Measurements from ENCODE around the gene ARHGEF5. TPM values are rescaled to one million over a fixed set of nuclear protein-coding genes. Genes with fewer than 3 reads are reported as not detected.
"Not testable (repeated sequence)": the region's sequence is repeated elsewhere in the genome, so short reads cannot be mapped to it uniquely, and the experiment has no call there.

Gene ARHGEF5
- total RNA-seq, 1 donor from 2014 or later: 4.1 TPM

DNA sequence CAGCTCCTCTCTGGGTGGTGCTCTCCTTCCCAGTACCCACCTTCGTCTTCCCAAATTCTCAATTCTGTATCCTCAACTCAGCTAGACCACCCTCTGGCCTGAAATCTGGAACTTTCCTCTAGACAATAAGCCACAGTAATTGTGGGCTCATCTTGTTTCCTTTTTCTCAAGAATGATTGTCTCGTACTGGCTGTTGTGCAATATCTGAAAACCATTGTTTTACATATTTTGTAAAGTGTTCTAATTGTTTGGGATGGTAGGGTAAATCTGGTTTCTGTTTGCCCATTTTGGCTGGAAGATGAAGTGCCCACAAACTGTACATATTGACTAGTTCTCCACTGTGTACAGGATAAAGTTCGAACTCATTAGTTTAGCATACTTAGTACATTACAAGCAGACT is 59.6 kb downstream of the ARHGEF5 start:
- Mint-ChIP-seq H3K9me3 (ENCODE audit: unreplicated experiment) (peaks cover 6% of the 10 kb centered on the region), H3K36me3 (ENCODE audit: unreplicated experiment) (no peaks in the 10 kb centered on the region), H3K27me3 (ENCODE audit: unreplicated experiment) (peaks cover 7% of the 10 kb centered on the region), H3K4me3 (ENCODE audit: unreplicated experiment) (no peak overlapping the region), H3K27ac (ENCODE audit: unreplicated experiment) (no peak overlapping the region), H3K4me1 (ENCODE audit: unreplicated experiment) (no peaks in the 10 kb centered on the region)
- TF ChIP-seq, protein P1, sequence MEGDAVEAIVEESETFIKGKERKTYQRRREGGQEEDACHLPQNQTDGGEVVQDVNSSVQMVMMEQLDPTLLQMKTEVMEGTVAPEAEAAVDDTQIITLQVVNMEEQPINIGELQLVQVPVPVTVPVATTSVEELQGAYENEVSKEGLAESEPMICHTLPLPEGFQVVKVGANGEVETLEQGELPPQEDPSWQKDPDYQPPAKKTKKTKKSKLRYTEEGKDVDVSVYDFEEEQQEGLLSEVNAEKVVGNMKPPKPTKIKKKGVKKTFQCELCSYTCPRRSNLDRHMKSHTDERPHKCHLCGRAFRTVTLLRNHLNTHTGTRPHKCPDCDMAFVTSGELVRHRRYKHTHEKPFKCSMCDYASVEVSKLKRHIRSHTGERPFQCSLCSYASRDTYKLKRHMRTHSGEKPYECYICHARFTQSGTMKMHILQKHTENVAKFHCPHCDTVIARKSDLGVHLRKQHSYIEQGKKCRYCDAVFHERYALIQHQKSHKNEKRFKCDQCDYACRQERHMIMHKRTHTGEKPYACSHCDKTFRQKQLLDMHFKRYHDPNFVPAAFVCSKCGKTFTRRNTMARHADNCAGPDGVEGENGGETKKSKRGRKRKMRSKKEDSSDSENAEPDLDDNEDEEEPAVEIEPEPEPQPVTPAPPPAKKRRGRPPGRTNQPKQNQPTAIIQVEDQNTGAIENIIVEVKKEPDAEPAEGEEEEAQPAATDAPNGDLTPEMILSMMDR (IDR thresholded peaks at IDR 0.05): no peak
- no peak for DNase-seq (ENCODE audit: extremely low spot score, unreplicated experiment)

GRCh38 chr7:144415858-144416257 is 60.7 kb downstream of the ARHGEF5 start:
- Mint-ChIP-seq H3K4me1 (ENCODE audit: unreplicated experiment) (no peaks in the 10 kb centered on the region), H3K4me3 (ENCODE audit: unreplicated experiment) (no peak overlapping the region), H3K27me3 (ENCODE audit: unreplicated experiment) (peaks cover under 1% of the 10 kb centered on the region), H3K36me3 (ENCODE audit: unreplicated experiment) (no peaks in the 10 kb centered on the region), H3K27ac (ENCODE audit: unreplicated experiment) (no peak overlapping the region), H3K9me3 (ENCODE audit: unreplicated experiment) (peaks cover 8% of the 10 kb centered on the region)
- no peak for DNase-seq (ENCODE audit: extremely low spot score, unreplicated experiment)
- TF ChIP-seq, protein P1 (IDR thresholded peaks at IDR 0.05): no peak

- H3K9me3 Mint-ChIP-seq (ENCODE audit: unreplicated experiment): peaks cover 8% of the 10 kb centered on the region
- no peaks in the 10 kb centered on the region for H3K36me3 Mint-ChIP-seq (ENCODE audit: unreplicated experiment)
- H3K27ac Mint-ChIP-seq (ENCODE audit: unreplicated experiment): no peak overlapping the region
- no peak overlapping the region for H3K4me3 Mint-ChIP-seq (ENCODE audit: unreplicated experiment)
- no peaks in the 10 kb centered on the region for H3K27me3 Mint-ChIP-seq (ENCODE audit: unreplicated experiment)
- no peak for DNase-seq (ENCODE audit: extremely low spot score, unreplicated experiment)
- TF ChIP-seq, protein P1 (IDR thresholded peaks at IDR 0.05): no peak
- no peaks in the 10 kb centered on the region for H3K4me1 Mint-ChIP-seq (ENCODE audit: unreplicated experiment)
Observed at GRCh38 chr7:144416341-144416740, 61.1 kb downstream of the ARHGEF5 start.

- H3K9me3 Mint-ChIP-seq (ENCODE audit: unreplicated experiment): peaks cover 15% of the 10 kb centered on the region
- H3K36me3 Mint-ChIP-seq (ENCODE audit: unreplicated experiment); H3K27me3 Mint-ChIP-seq (ENCODE audit: unreplicated experiment); H3K4me3 Mint-ChIP-seq (ENCODE audit: unreplicated experiment); H3K4me1 Mint-ChIP-seq (ENCODE audit: unreplicated experiment); H3K27ac Mint-ChIP-seq (ENCODE audit: unreplicated experiment); DNase-seq (ENCODE audit: extremely low spot score, unreplicated experiment): not testable (repeated sequence)
Observed at GRCh38 chr7:144418931-144419330, 63.7 kb downstream of the ARHGEF5 start.

- not testable (repeated sequence) for H3K36me3 Mint-ChIP-seq (ENCODE audit: unreplicated experiment); H3K4me3 Mint-ChIP-seq (ENCODE audit: unreplicated experiment); DNase-seq (ENCODE audit: extremely low spot score, unreplicated experiment); H3K4me1 Mint-ChIP-seq (ENCODE audit: unreplicated experiment); H3K27ac Mint-ChIP-seq (ENCODE audit: unreplicated experiment); H3K27me3 Mint-ChIP-seq (ENCODE audit: unreplicated experiment)
- H3K9me3 Mint-ChIP-seq (ENCODE audit: unreplicated experiment): peaks cover 25% of the 10 kb centered on the region
Observed at GRCh38 chr7:144427539-144427938, 72.3 kb downstream of the ARHGEF5 start.

GRCh38 chr7:144428431-144428830 is 73.2 kb downstream of the ARHGEF5 start:
- peaks cover 22% of the 10 kb centered on the region for H3K9me3 Mint-ChIP-seq (ENCODE audit: unreplicated experiment)
- no peaks in the 10 kb centered on the region for H3K4me1 Mint-ChIP-seq (ENCODE audit: unreplicated experiment)
- no peak overlapping the region for H3K4me3 Mint-ChIP-seq (ENCODE audit: unreplicated experiment)
- no peaks in the 10 kb centered on the region for H3K36me3 Mint-ChIP-seq (ENCODE audit: unreplicated experiment)
- no peak for DNase-seq (ENCODE audit: extremely low spot score, unreplicated experiment)
- H3K27me3 Mint-ChIP-seq (ENCODE audit: unreplicated experiment): no peaks in the 10 kb centered on the region
- TF ChIP-seq, protein P1 (IDR thresholded peaks at IDR 0.05): no peak
- no peak overlapping the region for H3K27ac Mint-ChIP-seq (ENCODE audit: unreplicated experiment)

Other genes starting within 250 kb of the ARHGEF5 start
- gene OR2A2, start 245.8 kb upstream of the ARHGEF5 start, total RNA-seq: not detected in 2 replicates
- not detected in 2 replicates for gene OR2A14, start 232.2 kb upstream of the ARHGEF5 start, total RNA-seq
- 1.3 TPM in 1 of 2 replicates, not detected in the other for gene CTAGE4, start 171.9 kb upstream of the ARHGEF5 start, total RNA-seq
- 1.1 and 1.8 TPM in 2 replicates for gene ARHGEF35, start 159.6 kb upstream of the ARHGEF5 start, total RNA-seq
- gene OR2A42, start 115.8 kb upstream of the ARHGEF5 start, total RNA-seq: 0.08 and 0.18 TPM in 2 replicates
- 0.68 and 1.1 TPM in 2 replicates for gene OR2A7, start 90.6 kb upstream of the ARHGEF5 start, total RNA-seq
- gene CTAGE8, start 86.1 kb upstream of the ARHGEF5 start, total RNA-seq: 0.97 TPM in 1 of 2 replicates, not detected in the other
- gene OR2A1, start 43.0 kb upstream of the ARHGEF5 start, total RNA-seq: not detected in 2 replicates
- not detected in 2 replicates for gene NOBOX, start 48.3 kb downstream of the ARHGEF5 start, total RNA-seq

All from osteocyte (in vitro differentiated cells).